ENCODE results near the gene DMBX1. TPM values are rescaled to one million over a fixed set of nuclear protein-coding genes. Genes with fewer than 3 reads are reported as not detected.

The DMBX1 gene
- total RNA-seq, 1 donor from 2014 or later = not detected

- no peak overlapping the region for H3K4me3 Mint-ChIP-seq (ENCODE audit: unreplicated experiment)
- no peak for TF ChIP-seq CTCF (IDR thresholded peaks at IDR 0.05)
- H3K27me3 Mint-ChIP-seq (ENCODE audit: low read depth) = peaks cover 71% of the 10 kb centered on the region
- DNase-seq (ENCODE audit: low spot score) = no peak
- H3K27ac Mint-ChIP-seq (ENCODE audit: unreplicated experiment) = no peak overlapping the region
- H3K36me3 Mint-ChIP-seq (ENCODE audit: low read depth) = no peaks in the 10 kb centered on the region
- H3K9me3 Mint-ChIP-seq (ENCODE audit: low read depth) = no peaks in the 10 kb centered on the region
- no peaks in the 10 kb centered on the region for H3K4me1 Mint-ChIP-seq (ENCODE audit: low read depth)
Measured at GRCh38 chr1:46497665-46498064, 8.0 kb downstream of the DMBX1 start.

GRCh38 chr1:46501528-46501927 lies 11.9 kb downstream of the DMBX1 start:
- no peaks in the 10 kb centered on the region for H3K4me1 Mint-ChIP-seq (ENCODE audit: low read depth)
- DNase-seq (ENCODE audit: low spot score) = no peak
- H3K27ac Mint-ChIP-seq (ENCODE audit: unreplicated experiment) = no peak overlapping the region
- H3K4me3 Mint-ChIP-seq (ENCODE audit: unreplicated experiment) = no peak overlapping the region
- H3K9me3 Mint-ChIP-seq (ENCODE audit: low read depth) = no peaks in the 10 kb centered on the region
- H3K36me3 Mint-ChIP-seq (ENCODE audit: low read depth) = no peaks in the 10 kb centered on the region
- peaks cover 48% of the 10 kb centered on the region for H3K27me3 Mint-ChIP-seq (ENCODE audit: low read depth)
- no peak for TF ChIP-seq CTCF (IDR thresholded peaks at IDR 0.05)

GRCh38 chr1:46503421-46503820 lies 13.8 kb downstream of the DMBX1 start:
- Mint-ChIP-seq H3K36me3 (ENCODE audit: low read depth) (no peaks in the 10 kb centered on the region), H3K27ac (ENCODE audit: unreplicated experiment) (no peak overlapping the region), H3K4me3 (ENCODE audit: unreplicated experiment) (no peak overlapping the region), H3K27me3 (ENCODE audit: low read depth) (peaks cover 36% of the 10 kb centered on the region), H3K9me3 (ENCODE audit: low read depth) (no peaks in the 10 kb centered on the region), H3K4me1 (ENCODE audit: low read depth) (peaks cover 3% of the 10 kb centered on the region)
- no peak for TF ChIP-seq CTCF (IDR thresholded peaks at IDR 0.05)
- DNase-seq (ENCODE audit: low spot score) = no peak

GRCh38 chr1:46506470-46507219 lies 17.0 kb downstream of the DMBX1 start:
- Mint-ChIP-seq H3K9me3 (ENCODE audit: low read depth) (no peaks in the 10 kb centered on the region), H3K4me1 (ENCODE audit: low read depth) (peaks cover 3% of the 10 kb centered on the region), H3K27me3 (ENCODE audit: low read depth) (peaks cover 21% of the 10 kb centered on the region), H3K36me3 (ENCODE audit: low read depth) (no peaks in the 10 kb centered on the region), H3K27ac (ENCODE audit: unreplicated experiment) (no peak overlapping the region), H3K4me3 (ENCODE audit: unreplicated experiment) (no peak overlapping the region)
- no peak for TF ChIP-seq CTCF (IDR thresholded peaks at IDR 0.05)
- DNase-seq (ENCODE audit: low spot score) = no peak

- Mint-ChIP-seq H3K4me3 (ENCODE audit: unreplicated experiment) (no peak overlapping the region), H3K27ac (ENCODE audit: unreplicated experiment) (no peak overlapping the region), H3K9me3 (ENCODE audit: low read depth) (no peaks in the 10 kb centered on the region), H3K4me1 (ENCODE audit: low read depth) (peaks cover 3% of the 10 kb centered on the region), H3K27me3 (ENCODE audit: low read depth) (peaks cover 8% of the 10 kb centered on the region), H3K36me3 (ENCODE audit: low read depth) (no peaks in the 10 kb centered on the region)
- TF ChIP-seq CTCF (IDR thresholded peaks at IDR 0.05) = no peak
- no peak for DNase-seq (ENCODE audit: low spot score)
Measured at GRCh38 chr1:46508757-46509156, 19.1 kb downstream of the DMBX1 start.

Measured in chondrocyte (in vitro differentiated cells).